ENCODE measurements around the gene TM4SF4. TPM values are rescaled to one million over a fixed set of nuclear protein-coding genes. Genes with fewer than 3 reads are reported as not detected.
A peak's percentile ranks its signal among the peaks of the same experiment; 100 is the strongest.
"Not testable (repeated sequence)": the region's sequence is repeated elsewhere in the genome, so short reads cannot be mapped to it uniquely, and the experiment has no call there.

The TM4SF4 gene
- total RNA-seq, 1 experiment from 2014 or later = not detected

GRCh38 chr3:149442851-149443544, 31.5 kb upstream of the TM4SF4 start:
- intact Hi-C loops (cut with micrococcal nuclease; ENCODE audit: unreplicated experiment) = no loop called here
- Histone ChIP-seq H4K20me1 (ENCODE audit: insufficient read depth) (no peaks in the 10 kb centered on the region), H2AFZ (peak overlapping the region; percentile 43; the same call in 1 of the 2 replicates), H3K4me3 (no peak overlapping the region), H3K9me3 (ENCODE audit: insufficient read depth, low read depth) (no peaks in the 10 kb centered on the region), H3K27me3 (ENCODE audit: insufficient read depth, low read depth) (no peaks in the 10 kb centered on the region), H3K4me1 (replicated peaks; ENCODE audit: insufficient read depth) (peaks cover 24% of the 10 kb centered on the region), H3F3A (ENCODE audit: insufficient read depth, low read depth) (peaks cover 19% of the 10 kb centered on the region; the same call in 1 of the 2 replicates), H3K27ac (peak overlapping the region; percentile 56), H3K9me2 (ENCODE audit: insufficient read depth) (no peaks in the 10 kb centered on the region), H3K4me2 (peak overlapping the region; percentile 38), H3K36me3 (ENCODE audit: low read depth) (no peaks in the 10 kb centered on the region), H3K79me2 (ENCODE audit: low read depth) (no peaks in the 10 kb centered on the region)
- no TSS peak for BruUV-seq (replicated peaks)
- ChIA-PET POLR2A (ENCODE audit: unreplicated experiment) (interaction anchor here (0.5 to 1.0 kb wide), 2 partner anchors 65 to 128 kb away, joined by 3 to 11 read pairs; partner anchors contain the start of gene TM4SF1), CTCF (no interaction called here)
- no peak for TF ChIP-seq EZH2 (IDR thresholded peaks at IDR 0.05; ENCODE audit: low read depth)
- DNase-seq = peak in 1 of 2 experiments; percentile 65

GRCh38 chr3:149443545-149443912, 31.0 kb upstream of the TM4SF4 start:
- H3K27ac ChIP-seq = peak overlapping the region; percentile 56; the same call in 1 of the 2 replicates
- H3K27me3 ChIP-seq (ENCODE audit: insufficient read depth, low read depth) = no peaks in the 10 kb centered on the region
- no peak for TF ChIP-seq CTCF (conservative IDR thresholded peaks at IDR 0.05)
- TF ChIP-seq EZH2 (IDR thresholded peaks at IDR 0.05; ENCODE audit: low read depth) = no peak
- H2AFZ ChIP-seq = no peak overlapping the region
- no peaks in the 10 kb centered on the region for H3K79me2 ChIP-seq (ENCODE audit: low read depth)
- H3K4me3 ChIP-seq = no peak overlapping the region
- CTCF ChIA-PET = interaction anchor here (0.6 kb wide), 1 partner anchor 488 kb away, joined by 3 read pairs; no protein-coding TSS in a partner anchor
- no peaks in the 10 kb centered on the region for H4K20me1 ChIP-seq (ENCODE audit: insufficient read depth)
- H3K9me3 ChIP-seq (ENCODE audit: insufficient read depth, low read depth) = no peaks in the 10 kb centered on the region
- no peaks in the 10 kb centered on the region for H3K36me3 ChIP-seq (ENCODE audit: low read depth)
- peaks cover 29% of the 10 kb centered on the region for H3K4me1 ChIP-seq (replicated peaks; ENCODE audit: insufficient read depth)
- no TSS peak for BruUV-seq (replicated peaks)
- peaks cover 25% of the 10 kb centered on the region; the same call in 1 of the 2 replicates for H3F3A ChIP-seq (ENCODE audit: insufficient read depth, low read depth)
- H3K4me2 ChIP-seq = 0 out of 2 replicates have a peak overlapping the region, but pooled peaks have one; percentile 38
- no peaks in the 10 kb centered on the region for H3K9me2 ChIP-seq (ENCODE audit: insufficient read depth)
- DNase-seq = no peak
- intact Hi-C loops (cut with micrococcal nuclease; ENCODE audit: unreplicated experiment) = no loop called here
- POLR2A ChIA-PET (ENCODE audit: unreplicated experiment) = no interaction called here

GRCh38 chr3:149444867-149445266, 29.6 kb upstream of the TM4SF4 start:
- CTCF ChIA-PET, H3K4me2 ChIP-seq, DNase-seq: not testable (repeated sequence)

GRCh38 chr3:149448331-149448831, 26.1 kb upstream of the TM4SF4 start:
- BruUV-seq (replicated peaks) = no TSS peak
- no peaks in the 10 kb centered on the region for H4K20me1 ChIP-seq (ENCODE audit: insufficient read depth)
- peaks cover 36% of the 10 kb centered on the region for H3K4me1 ChIP-seq (replicated peaks; ENCODE audit: insufficient read depth)
- H3K79me2 ChIP-seq (ENCODE audit: low read depth) = no peaks in the 10 kb centered on the region
- peak overlapping the region; percentile 66 for H2AFZ ChIP-seq
- H3F3A ChIP-seq (ENCODE audit: insufficient read depth, low read depth) = peaks cover 25% of the 10 kb centered on the region; the same call in 1 of the 2 replicates
- intact Hi-C loops (cut with micrococcal nuclease; ENCODE audit: unreplicated experiment) = loop anchor here (1.0 to 2.0 kb wide), 3 partner anchors 25 to 62 kb away; no protein-coding TSS in a partner anchor
- TF ChIP-seq CTCF (conservative IDR thresholded peaks at IDR 0.05) (no peak), EZH2 (IDR thresholded peaks at IDR 0.05; ENCODE audit: low read depth) (no peak)
- no peak overlapping the region for H3K4me3 ChIP-seq
- ChIA-PET POLR2A (ENCODE audit: unreplicated experiment) (interaction anchor here (0.6 to 0.9 kb wide), 5 partner anchors 18 to 522 kb away, joined by 3 to 20 read pairs (median 5); partner anchors contain the start of gene PFN2), CTCF (interaction anchor here (0.6 to 1.0 kb wide), 4 partner anchors 25 to 328 kb away, joined by 3 to 4 read pairs (median 4); no protein-coding TSS in a partner anchor)
- no peaks in the 10 kb centered on the region for H3K27me3 ChIP-seq (ENCODE audit: insufficient read depth, low read depth)
- H3K4me2 ChIP-seq = peak overlapping the region; percentile 41
- peak overlapping the region; percentile 81 for H3K27ac ChIP-seq
- H3K36me3 ChIP-seq (ENCODE audit: low read depth) = no peaks in the 10 kb centered on the region; the same call in 1 of the 2 replicates
- DNase-seq = peak; percentile 22 to 81
- H3K9me2 ChIP-seq (ENCODE audit: insufficient read depth) = no peaks in the 10 kb centered on the region
- H3K9me3 ChIP-seq (ENCODE audit: insufficient read depth, low read depth) = peaks cover 28% of the 10 kb centered on the region; the same call in 1 of the 2 replicates

More at GRCh38 chr3:149444867-149445266, 29.6 kb upstream of the TM4SF4 start:
- H3K36me3 ChIP-seq (ENCODE audit: low read depth); H2AFZ ChIP-seq; BruUV-seq (replicated peaks); H3K9me3 ChIP-seq (ENCODE audit: insufficient read depth, low read depth); H3K79me2 ChIP-seq (ENCODE audit: low read depth); H3K4me3 ChIP-seq; POLR2A ChIA-PET (ENCODE audit: unreplicated experiment); H3K9me2 ChIP-seq (ENCODE audit: insufficient read depth); intact Hi-C loops (cut with micrococcal nuclease; ENCODE audit: unreplicated experiment); H3K27me3 ChIP-seq (ENCODE audit: insufficient read depth, low read depth); H3K27ac ChIP-seq; H4K20me1 ChIP-seq (ENCODE audit: insufficient read depth): not testable (repeated sequence)
- Histone ChIP-seq H3F3A (ENCODE audit: insufficient read depth, low read depth) (peaks cover 34% of the 10 kb centered on the region; the same call in 1 of the 2 replicates), H3K4me1 (replicated peaks; ENCODE audit: insufficient read depth) (peaks cover 42% of the 10 kb centered on the region)

Data from PC-9 (cell line).